GM12864 (cell line): ENCODE results near the gene CLDN6.

Experiments
- DNase-seq: peaks from one replicate; pipeline ENCODE4 v3.0.0-alpha.2; 2011; ENCODE audit warnings: low read depth
- H3K4me3 ChIP-seq: 2 replicates; pipeline ENCODE4 v1.5.1; 2011; ENCODE audit warnings: mild to moderate bottlenecking, low read depth, low read length, control low read depth
- CTCF ChIP-seq: IDR thresholded peaks from 2 replicates; pipeline ENCODE4 v1.5.1; 2011; ENCODE audit warnings: low read depth, mild to moderate bottlenecking, moderate library complexity, low read length, control low read depth, inconsistent platforms; ENCODE audit errors: missing control alignments

The CLDN6 gene

GRCh38 chr16:3038896-3039295 lies 20.9 kb upstream of the CLDN6 start:
- DNase-seq = no peak
- no peak for TF ChIP-seq CTCF
- H3K4me3 ChIP-seq = no peak overlapping the region

DNA sequence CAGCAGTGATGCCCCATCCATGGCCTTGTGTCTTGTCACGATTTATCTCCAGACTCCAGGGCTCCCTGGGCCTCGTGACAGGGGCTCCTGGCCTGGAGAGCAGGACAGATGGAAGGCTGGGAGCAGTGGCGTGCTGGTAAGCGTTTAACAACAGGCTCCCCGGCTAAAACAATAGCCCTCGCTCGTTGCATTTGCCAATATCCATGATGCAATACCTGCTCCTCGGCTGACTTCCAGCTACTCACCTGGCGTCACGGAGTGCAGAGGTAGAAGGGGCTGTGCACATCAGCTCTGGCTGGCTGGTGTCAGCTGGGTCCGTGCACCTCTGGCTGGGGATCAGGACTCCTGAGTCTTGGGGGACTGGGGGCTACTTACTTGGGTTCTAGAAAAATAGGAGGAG lies 20.3 kb upstream of the CLDN6 start:
- no peak for TF ChIP-seq CTCF
- no peak for DNase-seq

DNA sequence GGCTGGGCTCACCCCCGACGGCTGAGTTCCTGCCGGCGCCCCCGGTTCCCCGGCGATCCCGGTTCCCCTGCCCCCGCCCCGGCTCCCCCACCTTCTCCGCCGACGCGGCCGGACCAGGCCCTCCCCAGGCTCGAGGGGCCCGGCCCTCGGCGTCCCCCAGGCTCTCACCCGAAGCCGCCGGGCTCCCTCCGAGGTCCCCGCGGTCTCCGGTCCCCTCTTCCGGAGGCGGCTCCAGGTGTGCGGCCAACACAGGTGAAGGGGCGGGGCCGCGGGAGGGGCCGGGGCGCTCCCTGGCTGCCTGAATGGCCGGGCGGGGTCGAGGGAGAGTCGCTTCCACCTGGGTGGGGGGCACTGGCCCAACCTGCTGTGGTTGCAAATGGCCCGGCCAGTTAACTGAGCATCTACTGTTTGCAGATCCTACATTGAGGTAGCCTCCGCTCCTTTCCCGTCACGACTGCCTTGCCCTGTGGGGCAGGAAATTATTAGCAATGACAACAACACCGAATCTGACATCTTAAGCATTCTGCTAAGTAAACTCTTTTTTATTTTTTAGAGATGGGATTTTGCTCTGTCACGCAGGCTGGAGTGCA lies 18.8 kb upstream of the CLDN6 start, which contains the start of gene BICDL2:
Gene BICDL2 (minus strand): TSS at position 219 of the 590 bp plus-strand sequence. CDS start 1,448 bp downstream, outside the sequence.
- H3K4me3 ChIP-seq = no peak within 1 kb of the TSS
- no peak for DNase-seq
- no peak for TF ChIP-seq CTCF

More for the DNA sequence above, 20.3 kb upstream of the CLDN6 start:
- no peak overlapping the region for H3K4me3 ChIP-seq

DNA sequence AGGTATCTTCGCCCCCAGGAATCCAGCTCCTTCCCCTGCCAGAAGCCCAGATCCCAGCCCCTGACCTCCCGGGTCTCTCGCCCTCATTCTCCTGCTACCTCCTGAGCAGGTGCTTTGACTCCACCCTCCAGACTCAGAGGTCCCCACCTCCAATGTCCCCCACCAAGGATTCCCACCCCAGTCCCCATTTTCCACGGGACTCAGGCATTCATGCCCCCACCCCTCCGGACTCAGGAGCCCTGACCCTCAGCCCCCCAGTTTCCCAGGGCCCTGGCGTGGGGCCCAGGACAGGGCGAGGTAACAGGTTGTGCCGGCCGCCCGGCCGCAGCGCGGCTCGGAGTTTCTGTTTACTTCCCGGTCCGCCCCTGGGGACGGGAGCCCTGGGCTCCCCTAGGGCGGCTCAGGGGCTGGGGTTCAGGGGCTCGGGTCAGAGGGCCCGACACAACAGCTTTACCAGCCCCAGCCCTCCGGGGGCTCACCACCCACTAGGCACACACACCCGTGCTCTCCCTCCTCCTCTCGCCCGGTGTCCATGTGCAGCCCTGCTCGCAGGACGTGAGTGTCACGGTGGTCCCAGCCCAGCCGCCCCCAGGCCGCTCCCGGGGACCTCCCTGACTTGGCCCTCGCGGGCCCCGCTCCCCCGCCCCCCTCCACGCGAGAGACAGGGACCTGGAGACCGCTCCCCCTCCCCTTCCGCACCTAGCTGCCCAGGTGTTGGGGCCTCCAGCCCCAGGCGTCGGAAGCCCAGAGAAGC lies 18.2 kb upstream of the CLDN6 start:
- TF ChIP-seq CTCF = no peak
- no peak overlapping the region for H3K4me3 ChIP-seq
- DNase-seq = no peak

DNA sequence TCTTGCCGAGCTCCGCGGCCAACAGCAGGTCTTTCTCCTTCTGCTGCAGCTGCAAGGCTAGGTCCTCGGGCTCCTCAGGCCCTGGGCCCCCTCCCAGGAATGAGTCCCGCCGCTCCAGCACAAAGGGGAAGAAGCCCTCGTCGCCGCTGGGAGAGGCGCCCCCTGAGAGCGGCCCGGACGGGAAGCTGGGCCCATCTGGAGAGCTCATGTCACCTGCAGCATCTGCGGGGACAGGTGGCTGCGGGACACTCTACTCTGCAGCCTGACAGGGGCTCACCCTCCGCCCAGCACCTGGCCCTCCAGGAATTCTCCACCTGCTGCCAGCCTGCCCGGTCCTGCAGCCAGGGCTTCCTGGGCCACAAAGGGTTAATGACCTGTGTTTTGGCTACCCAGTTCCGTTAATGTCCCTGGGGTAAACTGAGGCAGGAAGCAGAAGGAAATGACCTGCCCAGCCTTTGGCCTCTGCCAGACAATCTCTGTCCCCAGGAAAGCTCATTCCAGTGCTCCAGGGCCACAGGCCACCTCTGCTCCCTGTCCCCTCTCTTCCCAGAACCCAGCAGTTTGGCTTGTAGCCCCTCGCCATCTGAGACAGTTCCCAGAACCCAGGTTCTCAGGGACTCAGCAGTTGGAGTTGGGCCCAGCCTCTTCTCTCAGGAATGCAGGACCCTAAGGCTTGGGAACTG lies 17.4 kb upstream of the CLDN6 start:
- DNase-seq = no peak
- H3K4me3 ChIP-seq = no peak overlapping the region
- no peak for TF ChIP-seq CTCF

DNA sequence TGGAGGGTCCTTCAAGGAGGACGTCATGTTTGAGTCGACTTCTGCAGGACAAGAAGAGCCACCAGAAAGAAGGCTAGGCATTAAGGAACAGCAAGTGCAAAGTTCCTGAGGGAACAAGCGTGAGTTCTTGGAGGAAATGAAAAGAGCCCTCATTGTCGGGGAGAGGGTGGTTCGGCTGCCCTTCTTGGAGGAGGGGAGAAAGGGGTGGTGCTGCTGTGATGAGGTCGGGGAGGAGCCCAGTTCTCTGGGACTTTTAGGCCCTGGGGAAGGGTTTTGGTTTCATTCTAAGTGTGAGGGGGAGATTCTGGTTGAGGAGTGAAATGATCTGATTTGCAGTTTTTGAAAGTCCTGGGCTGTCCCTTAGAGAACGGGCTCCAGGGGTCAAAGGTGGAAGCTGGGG lies 14.6 kb upstream of the CLDN6 start:
- no peak for TF ChIP-seq CTCF
- no peak for DNase-seq

More for the DNA sequence above, 14.6 kb upstream of the CLDN6 start:
- no peak overlapping the region for H3K4me3 ChIP-seq
